Right lobe of liver (tissue), 6 donors: ENCODE data around the gene ERC2. TPM values are rescaled to one million over a fixed set of nuclear protein-coding genes. Genes with fewer than 3 reads are reported as not detected.

Experiments
- ATAC-seq, 4 donors: fragments of 200-7000 bp; cut with Tn5 transposase; one replicate each; pipeline ENCODE4 v1.9.1; 2020; ENCODE audit warnings: mild to moderate bottlenecking in 4 of 4, moderate library complexity in 4 of 4
- DNase-seq, 3 donors: peaks; one replicate each; pipeline ENCODE4 v3.0.0-alpha.2; 2020
- H3K27ac ChIP-seq, 3 donors: fragments of 200-600 bp; one replicate each; pipeline ENCODE4 v1.8.0; 2022
- H3K27me3 ChIP-seq, 2 donors: fragments of 200-600 bp; one replicate each; pipeline ENCODE4 v1.8.0; 2022
- H3K36me3 ChIP-seq, 4 donors: fragments of 200-600 bp; sonication (generic) in 1 of 4; one replicate each; pipeline versions ENCODE4 v1.5.1 to v1.8.0; 2017 to 2022; ENCODE audit warnings: control low read depth in 1 of 4
- H3K4me1 ChIP-seq, 4 donors: fragments of 200-600 bp; sonication (generic) in 1 of 4; one replicate each; pipeline versions ENCODE4 v1.5.1 to v1.8.0; 2017 to 2022; ENCODE audit warnings: control low read depth in 1 of 4
- H3K4me3 ChIP-seq, 3 donors: fragments of 200-600 bp; one replicate each; pipeline ENCODE4 v1.8.0; 2022
- H3K9me3 ChIP-seq, 4 donors: fragments of 200-600 bp; sonication (generic) in 1 of 4; one replicate each; pipeline versions ENCODE4 v1.5.1 to v1.8.0; 2017 to 2022; ENCODE audit warnings: control low read depth in 1 of 4
- POLR2A ChIP-seq: fragments of 450-650 bp; IDR thresholded peaks from one replicate; pipeline ENCODE4 v1.6.1; 2017; ENCODE audit warnings: antibody characterized with exemption, mild to moderate bottlenecking
- WGBS: methylation state at CpG from one replicate; pipeline ENCODE4 v1.1.6; 2018; ENCODE audit warnings: low coverage, low lambda C conversion rate; ENCODE audit not compliant: insufficient coverage; ENCODE audit errors: missing lambda C conversion rate; 5-methylcytosine and 5-hydroxymethylcytosine counted together
- intact Hi-C, 2 donors: fragments of 100-400 bp; cut with DNase I; formaldehyde crosslinking; loops; one replicate each; pipeline versions ENCODE4 v1.11.2 to v1.14.1; 2022
- total RNA-seq, 6 experiments: library from RNA; depleted of rRNA in 2 of 6; stranded (reverse); fragments of >200 nt in 2 of 6; fragmentation: NEBNext Ultra II Directional in 3 of 6; extraction: Animal tissue kit (Norgen Biotek cat#: 25700) in 3 of 6; gene quantifications; one replicate each; pipeline versions ENCODE4 v1.1.0 to v1.2.4, GENCODE V29; 2016 to 2023
- TF ChIP-seq, protein P1 (sequence below), 4 donors: fragments of 200-600 bp in 3 of 4; fragments of 450-650 bp in 1 of 4; IDR thresholded peaks; one replicate each; pipeline versions ENCODE4 v1.5.1 to v1.8.0; 2016 to 2022; ENCODE audit warnings: antibody characterized with exemption in 4 of 4, mild to moderate bottlenecking in 2 of 4
- donor health status: DM: no; HTN: yes; CAD: no.
- donor health status: DM: no; HTN: no; CAD: no.
- donor health status: DM: no; HTN: no; CAD: no.
- donor health status: DM: no; HTN: yes; CAD: no.
- donor health status: DM: no; HTN: yes; CAD: no.

ERC2 gene
- total RNA-seq, 6 experiments from 2014 or later, result not detected

DNA sequence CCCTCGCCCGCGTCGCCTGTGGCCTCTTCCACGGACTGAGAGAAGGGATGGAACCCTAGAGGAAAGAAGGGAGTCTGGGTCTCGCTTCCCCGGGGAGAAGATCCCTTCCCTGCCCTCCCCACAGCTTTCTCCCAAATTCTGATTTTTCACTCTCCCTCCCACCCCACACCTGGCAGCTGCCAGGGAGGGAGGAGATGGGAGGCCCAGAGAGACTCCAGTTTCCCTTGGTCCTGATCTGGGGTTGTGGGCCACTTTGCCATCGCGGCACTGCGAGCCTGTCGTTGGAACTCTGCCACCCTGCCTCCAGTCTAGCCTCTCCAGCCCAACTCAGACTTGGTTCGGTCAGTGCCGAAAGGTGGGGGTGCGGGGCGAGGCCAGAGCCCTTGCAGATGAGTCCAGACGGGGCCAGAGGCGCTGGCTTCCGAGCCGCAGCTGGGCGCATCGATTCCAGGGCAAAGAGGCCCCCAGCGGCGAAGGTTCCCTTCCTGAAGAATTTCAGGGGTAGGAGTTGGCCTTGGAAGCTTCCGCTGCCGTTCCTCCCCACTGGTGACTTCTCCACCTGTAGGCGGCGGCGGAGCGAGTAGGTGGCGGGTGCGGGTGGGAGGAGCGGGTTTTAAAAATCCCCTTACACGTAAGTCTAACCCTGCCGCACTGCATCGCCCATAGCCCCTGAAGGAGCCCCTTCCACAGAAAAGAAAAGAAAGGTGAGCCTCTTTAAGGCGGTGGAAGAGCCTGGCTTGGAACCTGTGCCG lies 986.3 kb downstream of the ERC2 start:
- H3K36me3 ChIP-seq, result no peaks in the 10 kb centered on the region
- DNase-seq, result no peak
- H3K27ac ChIP-seq, result no peak overlapping the region
- no peaks in the 10 kb centered on the region for H3K27me3 ChIP-seq
- WGBS, result 52% methylated on average over 9 of the region's 37 CpGs
- no peaks in the 10 kb centered on the region for H3K4me1 ChIP-seq
- TF ChIP-seq POLR2A, result no peak
- TF ChIP-seq, protein P1, sequence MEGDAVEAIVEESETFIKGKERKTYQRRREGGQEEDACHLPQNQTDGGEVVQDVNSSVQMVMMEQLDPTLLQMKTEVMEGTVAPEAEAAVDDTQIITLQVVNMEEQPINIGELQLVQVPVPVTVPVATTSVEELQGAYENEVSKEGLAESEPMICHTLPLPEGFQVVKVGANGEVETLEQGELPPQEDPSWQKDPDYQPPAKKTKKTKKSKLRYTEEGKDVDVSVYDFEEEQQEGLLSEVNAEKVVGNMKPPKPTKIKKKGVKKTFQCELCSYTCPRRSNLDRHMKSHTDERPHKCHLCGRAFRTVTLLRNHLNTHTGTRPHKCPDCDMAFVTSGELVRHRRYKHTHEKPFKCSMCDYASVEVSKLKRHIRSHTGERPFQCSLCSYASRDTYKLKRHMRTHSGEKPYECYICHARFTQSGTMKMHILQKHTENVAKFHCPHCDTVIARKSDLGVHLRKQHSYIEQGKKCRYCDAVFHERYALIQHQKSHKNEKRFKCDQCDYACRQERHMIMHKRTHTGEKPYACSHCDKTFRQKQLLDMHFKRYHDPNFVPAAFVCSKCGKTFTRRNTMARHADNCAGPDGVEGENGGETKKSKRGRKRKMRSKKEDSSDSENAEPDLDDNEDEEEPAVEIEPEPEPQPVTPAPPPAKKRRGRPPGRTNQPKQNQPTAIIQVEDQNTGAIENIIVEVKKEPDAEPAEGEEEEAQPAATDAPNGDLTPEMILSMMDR (IDR thresholded peaks at IDR 0.05), result no peak
- no peak for ATAC-seq
- no peaks in the 10 kb centered on the region for H3K9me3 ChIP-seq
- intact Hi-C loops, result loop anchor here (10.0 kb wide), 3 partner anchors 263 to 773 kb away; no protein-coding TSS in a partner anchor
- no peak overlapping the region for H3K4me3 ChIP-seq

DNA sequence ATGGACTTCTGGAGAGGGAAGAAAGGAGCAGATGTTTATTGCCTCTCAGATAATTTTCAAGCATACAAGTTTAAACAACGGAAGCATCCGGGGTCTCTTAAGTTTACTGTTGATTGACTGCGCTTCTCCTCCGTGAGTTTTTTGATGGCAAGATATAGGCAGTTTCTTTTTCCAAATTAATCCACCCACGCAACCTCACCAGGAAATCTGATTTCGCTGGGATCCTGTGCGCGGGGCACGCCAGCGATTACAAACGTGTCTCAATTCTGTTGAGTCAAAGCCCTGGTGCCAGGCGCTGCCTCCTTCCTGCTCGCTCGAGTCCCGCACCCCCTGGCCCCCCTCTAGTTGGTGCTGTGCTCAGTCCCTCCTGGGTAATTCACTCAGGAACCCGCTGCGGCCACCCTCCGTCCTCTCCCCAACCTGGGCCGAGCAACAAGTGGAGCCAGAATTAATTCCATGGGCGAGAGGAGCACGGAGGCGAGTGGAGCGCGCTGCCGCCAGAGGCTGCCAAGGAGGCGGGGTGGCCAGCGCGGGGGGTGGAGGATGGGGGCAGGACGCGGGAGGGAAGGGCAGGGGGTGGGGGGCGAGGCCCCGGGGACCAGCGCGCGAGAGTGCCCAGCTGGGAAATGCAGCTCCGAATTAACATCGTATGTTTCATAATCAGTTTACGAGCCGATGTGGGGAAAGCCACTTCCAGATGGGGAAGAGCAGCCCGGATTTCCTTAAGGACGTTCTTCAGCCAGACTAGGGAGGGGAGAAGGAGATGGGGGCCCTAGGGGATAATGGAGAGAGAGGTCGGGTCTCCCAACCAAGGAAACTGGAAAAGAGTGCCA lies 987.1 kb downstream of the ERC2 start:
- Histone ChIP-seq H3K36me3 (no peaks in the 10 kb centered on the region), H3K4me1 (no peaks in the 10 kb centered on the region), H3K27me3 (no peaks in the 10 kb centered on the region), H3K4me3 (no peak overlapping the region), H3K27ac (no peak overlapping the region), H3K9me3 (no peaks in the 10 kb centered on the region)
- 41% methylated on average over 21 of the region's 42 CpGs for WGBS
- ATAC-seq (no peak), DNase-seq (no peak)
- TF ChIP-seq POLR2A, result no peak
- TF ChIP-seq, protein P1 (IDR thresholded peaks at IDR 0.05), result no peak
- intact Hi-C loops, result loop anchor here (10.0 kb wide), 3 partner anchors 264 to 774 kb away; no protein-coding TSS in a partner anchor

DNA sequence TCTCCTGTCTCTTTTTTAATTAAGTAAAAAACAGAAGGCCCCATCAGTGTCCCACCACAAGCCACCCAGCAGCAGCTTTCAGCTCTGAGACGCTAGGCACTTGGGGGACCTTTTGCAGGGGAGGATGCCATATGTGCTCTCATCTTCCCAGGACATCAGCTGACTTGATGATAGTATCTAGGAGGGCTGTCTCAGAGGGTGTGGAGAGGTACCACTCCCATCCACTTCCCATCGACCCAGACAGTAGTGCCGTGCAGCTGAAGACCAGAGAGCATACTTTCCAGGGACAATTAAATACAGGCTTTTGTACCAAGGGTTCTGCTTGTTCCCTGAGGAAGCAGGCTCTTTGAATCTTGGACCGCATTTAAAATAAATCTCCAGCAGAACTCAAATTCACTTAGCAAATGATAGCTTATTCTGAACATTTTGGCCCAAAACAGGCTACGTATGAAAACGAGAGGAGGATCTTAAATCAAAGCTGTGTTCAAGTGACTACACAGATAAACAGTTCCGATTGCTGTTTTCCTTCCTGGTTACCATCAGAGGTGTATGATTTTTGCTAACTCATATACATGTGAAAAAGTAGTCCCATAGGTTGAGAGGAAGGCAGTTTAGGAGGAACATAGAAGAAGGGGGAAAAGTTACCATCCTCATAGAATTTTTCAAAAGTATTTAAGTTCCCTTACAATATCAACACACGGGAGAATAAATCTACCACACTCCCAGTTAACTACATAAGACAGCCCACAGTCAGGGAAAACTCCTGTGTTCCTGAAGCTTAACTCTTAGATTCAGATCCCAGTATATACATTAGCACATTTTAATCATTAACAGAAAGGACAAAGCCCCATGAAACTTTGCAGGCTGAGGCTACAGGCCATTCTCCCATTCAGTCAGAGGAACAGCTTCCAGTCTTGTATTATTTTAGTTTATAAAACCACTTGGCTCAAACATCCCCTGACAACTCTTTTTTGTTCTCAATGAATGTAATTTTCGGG lies 990.7 kb downstream of the ERC2 start:
- Histone ChIP-seq H3K27ac (no peak overlapping the region), H3K4me1 (no peaks in the 10 kb centered on the region), H3K27me3 (no peaks in the 10 kb centered on the region), H3K36me3 (no peaks in the 10 kb centered on the region), H3K9me3 (no peaks in the 10 kb centered on the region), H3K4me3 (no peak overlapping the region)
- no peak for ATAC-seq
- no peak for TF ChIP-seq POLR2A
- no peak for DNase-seq
- intact Hi-C loops, result no loop called here
- 74% methylated on average over 9 of the region's 9 CpGs for WGBS

DNA sequence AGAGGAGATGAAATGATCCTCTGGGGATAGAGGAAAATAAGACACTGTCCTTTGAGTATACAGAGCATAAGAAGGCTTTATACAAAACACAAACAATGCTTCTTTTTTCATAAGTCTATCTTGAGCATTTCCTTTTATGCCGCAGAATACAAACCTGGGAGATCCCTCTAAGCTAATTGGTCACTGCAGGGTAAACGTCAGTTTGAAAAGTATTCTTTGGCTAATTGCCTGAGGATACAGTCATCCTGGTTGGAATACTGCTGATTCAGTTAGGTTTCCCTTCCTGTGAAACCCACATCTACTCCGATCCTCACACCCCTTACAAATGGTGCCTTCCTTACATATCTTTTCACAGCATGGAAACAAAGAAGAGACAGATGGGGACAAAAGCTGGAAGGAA lies 991.8 kb downstream of the ERC2 start:
- no peak for ATAC-seq
- Histone ChIP-seq H3K4me1 (no peaks in the 10 kb centered on the region), H3K27me3 (no peaks in the 10 kb centered on the region), H3K36me3 (no peaks in the 10 kb centered on the region), H3K4me3 (no peak overlapping the region), H3K9me3 (no peaks in the 10 kb centered on the region), H3K27ac (no peak overlapping the region)
- no peak for TF ChIP-seq POLR2A
- TF ChIP-seq, protein P1 (IDR thresholded peaks at IDR 0.05), result no peak
- WGBS, result 52% methylated on average over 3 of the region's 3 CpGs
- no peak for DNase-seq
- intact Hi-C loops, result no loop called here
